Nephron (organoid): Measurements from ENCODE around the gene CYTH1.

Experiments used
- H3K27ac Mint-ChIP-seq, 3 experiments: 2 replicates each; pipeline ENCODE4 v1.8.0; 2020; ENCODE audit warnings: mixed read lengths in 3 of 3, mild to moderate bottlenecking in 2 of 3, moderate library complexity in 1 of 3
- H3K27me3 Mint-ChIP-seq: 2 replicates; pipeline ENCODE4 v1.8.0; 2021; ENCODE audit warnings: low read depth, mild to moderate bottlenecking, moderate library complexity, mixed read lengths
- H3K36me3 Mint-ChIP-seq: 2 replicates; pipeline ENCODE4 v1.8.0; 2020; ENCODE audit warnings: low read depth, mixed read lengths
- H3K4me1 Mint-ChIP-seq: 2 replicates; pipeline ENCODE4 v1.8.0; 2020; ENCODE audit warnings: mixed read lengths
- H3K4me3 Mint-ChIP-seq, 3 experiments: 2 replicates each; pipeline ENCODE4 v1.8.0; 2020; ENCODE audit warnings: mild to moderate bottlenecking in 3 of 3, mixed read lengths in 3 of 3, moderate library complexity in 2 of 3
- H3K9me3 Mint-ChIP-seq: 2 replicates; pipeline ENCODE4 v1.8.0; 2020; ENCODE audit warnings: mixed read lengths
- CTCF ChIP-seq, 3 experiments: fragments of 200-600 bp; sonication (generic); IDR thresholded peaks; one replicate each; pipeline ENCODE4 v1.5.0; 2021; ENCODE audit warnings: antibody characterized with exemption in 3 of 3; ENCODE audit not compliant: unreplicated experiment in 3 of 3

CYTH1 gene

GRCh38 chr17:78745407-78746088 lies 36.5 kb downstream of the CYTH1 start:
- Mint-ChIP-seq H3K27ac (no peak overlapping the region), H3K27me3 (peaks cover 3% of the 10 kb centered on the region), H3K36me3 (no peaks in the 10 kb centered on the region), H3K4me3 (no peak overlapping the region), H3K9me3 (no peaks in the 10 kb centered on the region), H3K4me1 (peaks cover 26% of the 10 kb centered on the region)
- peak; percentile 61 to 70 (median 63) for TF ChIP-seq CTCF (IDR thresholded peaks at IDR 0.05; ENCODE audit: unreplicated experiment in 3 of 3)

- Mint-ChIP-seq H3K9me3 (no peaks in the 10 kb centered on the region), H3K4me1 (peaks cover 25% of the 10 kb centered on the region), H3K27ac (no peak overlapping the region)
Measured at GRCh38 chr17:78742901-78743300, 39.2 kb downstream of the CYTH1 start.

GRCh38 chr17:78741644-78742284 lies 40.3 kb downstream of the CYTH1 start:
- TF ChIP-seq CTCF (IDR thresholded peaks at IDR 0.05; ENCODE audit: unreplicated experiment in 3 of 3) = no peak
- H3K4me3 Mint-ChIP-seq = no peak overlapping the region

More at GRCh38 chr17:78742901-78743300, 39.2 kb downstream of the CYTH1 start:
- TF ChIP-seq CTCF (IDR thresholded peaks at IDR 0.05; ENCODE audit: unreplicated experiment in 3 of 3) = no peak
- peaks cover 3% of the 10 kb centered on the region for H3K27me3 Mint-ChIP-seq
- H3K36me3 Mint-ChIP-seq = no peaks in the 10 kb centered on the region
- no peak overlapping the region for H3K4me3 Mint-ChIP-seq

GRCh38 chr17:78739331-78739931 lies 42.6 kb downstream of the CYTH1 start:
- H3K27ac Mint-ChIP-seq = no peak overlapping the region
- no peak for TF ChIP-seq CTCF (IDR thresholded peaks at IDR 0.05; ENCODE audit: unreplicated experiment in 3 of 3)
- H3K4me1 Mint-ChIP-seq = peaks cover 46% of the 10 kb centered on the region
- H3K36me3 Mint-ChIP-seq = no peaks in the 10 kb centered on the region
- H3K9me3 Mint-ChIP-seq = no peaks in the 10 kb centered on the region
- no peaks in the 10 kb centered on the region for H3K27me3 Mint-ChIP-seq
- H3K4me3 Mint-ChIP-seq = no peak overlapping the region

More at GRCh38 chr17:78741644-78742284, 40.3 kb downstream of the CYTH1 start:
- Mint-ChIP-seq H3K9me3 (no peaks in the 10 kb centered on the region), H3K27ac (no peak overlapping the region), H3K36me3 (no peaks in the 10 kb centered on the region), H3K27me3 (no peaks in the 10 kb centered on the region), H3K4me1 (peaks cover 27% of the 10 kb centered on the region)

GRCh38 chr17:78738698-78739097 lies 43.4 kb downstream of the CYTH1 start:
- TF ChIP-seq CTCF (IDR thresholded peaks at IDR 0.05; ENCODE audit: unreplicated experiment in 3 of 3) = no peak
- no peaks in the 10 kb centered on the region for H3K9me3 Mint-ChIP-seq
- no peak overlapping the region for H3K27ac Mint-ChIP-seq
- H3K4me3 Mint-ChIP-seq = no peak overlapping the region
- peaks cover 46% of the 10 kb centered on the region for H3K4me1 Mint-ChIP-seq
- H3K27me3 Mint-ChIP-seq = no peaks in the 10 kb centered on the region
- H3K36me3 Mint-ChIP-seq = no peaks in the 10 kb centered on the region
